H9 (cell line): ENCODE measurements around the gene GSK3A. TPM values are rescaled to one million over a fixed set of nuclear protein-coding genes. Genes with fewer than 3 reads are reported as not detected.
A peak's percentile ranks its signal among the peaks of the same experiment; 100 is the strongest.
"Not testable (repeated sequence)": the region's sequence is repeated elsewhere in the genome, so short reads cannot be mapped to it uniquely, and the experiment has no call there.

Experiments
- DNase-seq: peaks from one replicate; pipeline ENCODE4 v3.0.0-alpha.2; 2017
- H2AFZ ChIP-seq: one replicate; pipeline ENCODE4 v1.6.1; 2013; ENCODE audit warnings: mild to moderate bottlenecking, low read length, control low read depth, moderate library complexity
- H2AK5ac ChIP-seq: 2 replicates; pipeline ENCODE4 v1.6.1; 2013; ENCODE audit warnings: low read length, control low read depth, mixed read lengths; ENCODE audit not compliant: insufficient read length
- H2BK120ac ChIP-seq: one replicate; pipeline ENCODE4 v1.6.1; 2013; ENCODE audit warnings: low read depth, mild to moderate bottlenecking, low read length, control low read depth, inconsistent platforms; ENCODE audit not compliant: poor library complexity, severe bottlenecking
- H2BK12ac ChIP-seq: 2 replicates; pipeline ENCODE4 v1.6.1; 2013; ENCODE audit warnings: low read length, control low read depth, mixed read lengths, low read depth; ENCODE audit not compliant: insufficient read length
- H2BK15ac ChIP-seq: 2 replicates; pipeline ENCODE4 v1.6.1; 2013; ENCODE audit warnings: low read depth, low read length, control low read depth
- H2BK20ac ChIP-seq: one replicate; pipeline ENCODE4 v1.6.1; 2013; ENCODE audit warnings: low read depth, mild to moderate bottlenecking, low read length, control low read depth, inconsistent platforms; ENCODE audit not compliant: poor library complexity, severe bottlenecking
- H2BK5ac ChIP-seq: 2 replicates; pipeline ENCODE4 v1.6.1; 2013; ENCODE audit warnings: low read length, control low read depth, mixed read lengths; ENCODE audit not compliant: insufficient read length
- H3K14ac ChIP-seq: 2 replicates; pipeline ENCODE4 v1.6.1; 2013; ENCODE audit warnings: low read length, control low read depth; ENCODE audit not compliant: insufficient read depth
- H3K18ac ChIP-seq: 2 replicates; pipeline ENCODE4 v1.6.1; 2013; ENCODE audit warnings: low read depth, mild to moderate bottlenecking, mixed read lengths, low read length, control low read depth; ENCODE audit not compliant: insufficient read length
- H3K23ac ChIP-seq: 2 replicates; pipeline ENCODE4 v1.6.1; 2013; ENCODE audit warnings: low read length, control low read depth, mixed read lengths, low read depth; ENCODE audit not compliant: insufficient read length
- H3K23me2 ChIP-seq: 2 replicates; pipeline ENCODE4 v1.6.1; 2013; ENCODE audit warnings: low read depth, mild to moderate bottlenecking, mixed read lengths, low read length, control low read depth; ENCODE audit not compliant: insufficient read length, poor library complexity, severe bottlenecking
- H3K27ac ChIP-seq: 2 replicates; pipeline ENCODE4 v1.5.1; 2013; ENCODE audit warnings: low read length, control low read depth, mixed read lengths, low read depth; ENCODE audit not compliant: insufficient read length
- H3K27me3 ChIP-seq: 2 replicates; pipeline ENCODE4 v1.6.1; 2013; ENCODE audit warnings: low read length, control low read depth, inconsistent platforms; ENCODE audit not compliant: insufficient read depth
- H3K4ac ChIP-seq: 2 replicates; pipeline ENCODE4 v1.6.1; 2013; ENCODE audit warnings: low read depth, mild to moderate bottlenecking, control low read depth, inconsistent platforms, low read length, moderate library complexity
- H3K4me1 ChIP-seq: 2 replicates; pipeline ENCODE4 v1.6.1; 2013; ENCODE audit warnings: low read length, control low read depth, inconsistent platforms; ENCODE audit not compliant: insufficient read depth
- H3K4me2 ChIP-seq: 2 replicates; pipeline ENCODE4 v1.6.1; 2013; ENCODE audit warnings: low read length, control low read depth, mixed read lengths; ENCODE audit not compliant: insufficient read length, insufficient read depth
- H3K56ac ChIP-seq: 2 replicates; pipeline ENCODE4 v1.6.1; 2013; ENCODE audit warnings: low read depth, mild to moderate bottlenecking, mixed read lengths, low read length, control low read depth; ENCODE audit not compliant: insufficient read length
- H3K79me1 ChIP-seq: 2 replicates; pipeline ENCODE4 v1.6.1; 2013; ENCODE audit warnings: low read depth, mild to moderate bottlenecking, moderate library complexity, low read length, control low read depth, inconsistent platforms; ENCODE audit not compliant: insufficient read depth, poor library complexity, severe bottlenecking
- H3K79me2 ChIP-seq: 2 replicates; pipeline ENCODE4 v1.6.1; 2013; ENCODE audit warnings: low read length, control low read depth, inconsistent platforms; ENCODE audit not compliant: insufficient read depth
- H3K9ac ChIP-seq: 2 replicates; pipeline ENCODE4 v1.6.1; 2013; ENCODE audit warnings: low read length, control low read depth, mixed read lengths; ENCODE audit not compliant: insufficient read length; ENCODE audit errors: extremely low read depth
- H3K9me3 ChIP-seq: one replicate; pipeline ENCODE4 v1.6.1; 2013; ENCODE audit warnings: low read depth, low read length, inconsistent platforms; ENCODE audit not compliant: control insufficient read depth
- H3T11ph ChIP-seq: one replicate; pipeline ENCODE4 v1.6.1; 2013; ENCODE audit warnings: mild to moderate bottlenecking, low read length, control low read depth, inconsistent platforms
- H4K20me1 ChIP-seq: one replicate; pipeline ENCODE4 v1.6.1; 2013; ENCODE audit not compliant: control insufficient read depth, insufficient read length, insufficient read depth
- H4K5ac ChIP-seq: 2 replicates; pipeline ENCODE4 v1.6.1; 2013; ENCODE audit warnings: low read depth, mild to moderate bottlenecking, mixed read lengths, low read length, control low read depth; ENCODE audit not compliant: insufficient read length
- H4K8ac ChIP-seq: replicated peaks from 2 replicates; pipeline ENCODE4 v1.6.1; 2013; ENCODE audit warnings: low read length, control low read depth, mixed read lengths, low read depth; ENCODE audit not compliant: insufficient read length
- H4K91ac ChIP-seq: 2 replicates; pipeline ENCODE4 v1.6.1; 2013; ENCODE audit warnings: low read depth, mild to moderate bottlenecking, moderate library complexity, mixed read lengths, low read length, control low read depth; ENCODE audit not compliant: insufficient read length
- H3K27ac Mint-ChIP-seq, 3 experiments: 2 replicates in 2 of 3; 3 replicates in 1 of 3; pipeline ENCODE4 v1.8.0; 2020 to 2021; ENCODE audit warnings: mixed read lengths in 3 of 3, mild to moderate bottlenecking in 1 of 3, moderate library complexity in 1 of 3
- H3K27me3 Mint-ChIP-seq: 2 replicates; pipeline ENCODE4 v1.8.0; 2021; ENCODE audit warnings: low read depth, mild to moderate bottlenecking, moderate library complexity, mixed read lengths
- H3K36me3 Mint-ChIP-seq, 3 experiments: 2 replicates in 2 of 3; 3 replicates in 1 of 3; pipeline ENCODE4 v1.8.0; 2020 to 2021; ENCODE audit warnings: low read depth in 3 of 3, mixed read lengths in 3 of 3; ENCODE audit not compliant: insufficient read depth in 1 of 3
- H3K4me1 Mint-ChIP-seq, 2 experiments: 2 replicates each; pipeline ENCODE4 v1.8.0; 2020; ENCODE audit warnings: mixed read lengths in 2 of 2
- H3K4me3 Mint-ChIP-seq, 2 experiments: 2 replicates in 1 of 2; 3 replicates in 1 of 2; pipeline ENCODE4 v1.8.0; 2020 to 2021; ENCODE audit warnings: mild to moderate bottlenecking in 2 of 2, mixed read lengths in 2 of 2, moderate library complexity in 1 of 2
- H3K9me3 Mint-ChIP-seq, 2 experiments: 2 replicates in 1 of 2; 3 replicates in 1 of 2; pipeline ENCODE4 v1.8.0; 2020; ENCODE audit warnings: mild to moderate bottlenecking in 2 of 2, mixed read lengths in 2 of 2, moderate library complexity in 1 of 2
- WGBS: extraction: QIAGEN DNeasy Blood & Tissue Kit; methylation state at CpG from one replicate; pipeline ENCODE4 v1.1.7; 2013; ENCODE audit warnings: missing lambda C conversion rate, low lambda C conversion rate, mixed read lengths; ENCODE audit not compliant: insufficient read length; ENCODE audit errors: extremely low coverage; 5-methylcytosine and 5-hydroxymethylcytosine counted together
- total RNA-seq: library from RNA; stranded (reverse); gene quantifications from 2 replicates; pipeline ENCODE4 v1.2.1, GENCODE V29; 2021

Gene GSK3A
- total RNA-seq, 1 experiment from 2014 or later, result 52.4 TPM

- not testable (repeated sequence) for H3K14ac ChIP-seq, H3K27me3 ChIP-seq, H3K4me1 ChIP-seq, H2BK12ac ChIP-seq, H3K4ac ChIP-seq, H3K23ac ChIP-seq, H3K9me3 ChIP-seq, H3K56ac ChIP-seq, H4K91ac ChIP-seq, H3K79me1 ChIP-seq, H3K4me3 Mint-ChIP-seq, H3K79me2 ChIP-seq, H3K9me3 Mint-ChIP-seq, H3K27ac Mint-ChIP-seq, H3T11ph ChIP-seq, H3K23me2 ChIP-seq, H3K18ac ChIP-seq, H2BK5ac ChIP-seq, H2BK120ac ChIP-seq, H4K5ac ChIP-seq, H2AFZ ChIP-seq, H3K4me2 ChIP-seq, H2AK5ac ChIP-seq, H3K27ac ChIP-seq, H2BK20ac ChIP-seq, H3K36me3 Mint-ChIP-seq, H4K20me1 ChIP-seq, H3K9ac ChIP-seq, DNase-seq
- Histone ChIP-seq H4K8ac (peak overlapping the region; percentile 38), H2BK15ac (peak overlapping the region; percentile 12; the same call in 1 of the 2 replicates)
- Mint-ChIP-seq H3K4me1 (peaks cover 20 to 23% of the 10 kb centered on the region in 2 experiments), H3K27me3 (peaks cover 15% of the 10 kb centered on the region)
- no CpG with 5 or more reads among the region's 4 CpGs for WGBS
Measured at GRCh38 chr19:42266105-42266504, 23.7 kb upstream of the GSK3A start.
